AG04449 (cell line): ENCODE data around the gene VWF.

ENCODE experiments used
- CTCF ChIA-PET: fragments of 350-600 bp; formaldehyde crosslinking; extraction: SDS; loops from one replicate; lab custom pipeline; 2021; ENCODE audit warnings: antibody characterized with exemption; lab: Yijun Ruan, JAX
- POLR2A ChIA-PET: fragments of 400-600, 350-600 bp; formaldehyde crosslinking; extraction: SDS; loops from one replicate; lab custom pipeline; 2020; ENCODE audit warnings: antibody characterized with exemption, inconsistent platforms; lab: Yijun Ruan, JAX
- DNase-seq: peaks from one replicate; pipeline ENCODE4 v3.0.0-alpha.2; 2010; ENCODE audit warnings: low read depth, low spot score
- H3K4me3 ChIP-seq: 2 replicates; pipeline ENCODE4 v1.5.1; 2011; ENCODE audit warnings: low read depth, mild to moderate bottlenecking, control low read depth, low read length
- CTCF ChIP-seq: IDR thresholded peaks from one replicate; pipeline ENCODE4 v1.5.1; 2011; ENCODE audit warnings: mild to moderate bottlenecking, moderate library complexity, low read length, control low read depth, inconsistent platforms; ENCODE audit not compliant: insufficient read depth; ENCODE audit errors: missing control alignments

VWF gene

GRCh38 chr12:6036509-6036908 is 88.0 kb downstream of the VWF start:
- ChIA-PET CTCF (interaction anchor here (1.7 to 16.9 kb wide), 5 partner anchors 44 to 1181 kb away, joined by 4 to 616 read pairs (median 44); partner anchors contain the start of gene NTF3), POLR2A (no interaction called here)
- TF ChIP-seq CTCF = no peak
- H3K4me3 ChIP-seq = no peak overlapping the region
- DNase-seq = no peak

- DNase-seq = no peak
- POLR2A ChIA-PET = no interaction called here
- CTCF ChIA-PET = interaction anchor here (0.8 to 16.9 kb wide), 4 partner anchors 30 to 289 kb away, joined by 3 to 616 read pairs (median 33); no protein-coding TSS in a partner anchor
- TF ChIP-seq CTCF = no peak
- H3K4me3 ChIP-seq = no peak overlapping the region
Observed at GRCh38 chr12:6034596-6034995, 89.9 kb downstream of the VWF start.

GRCh38 chr12:6033546-6033945 is 90.9 kb downstream of the VWF start:
- H3K4me3 ChIP-seq = no peak overlapping the region
- POLR2A ChIA-PET = no interaction called here
- CTCF ChIA-PET = interaction anchor here (1.1 to 16.9 kb wide), 4 partner anchors 41 to 604 kb away, joined by 3 to 616 read pairs (median 33); no protein-coding TSS in a partner anchor
- TF ChIP-seq CTCF = no peak
- no peak for DNase-seq

GRCh38 chr12:6032726-6033125 is 91.7 kb downstream of the VWF start:
- ChIA-PET CTCF (interaction anchor here (1.1 to 16.9 kb wide), 3 partner anchors 40 to 604 kb away, joined by 3 to 616 read pairs (median 63); no protein-coding TSS in a partner anchor), POLR2A (no interaction called here)
- no peak overlapping the region for H3K4me3 ChIP-seq
- no peak for DNase-seq
- TF ChIP-seq CTCF = no peak

GRCh38 chr12:6031001-6031400 is 93.5 kb downstream of the VWF start:
- DNase-seq = no peak
- CTCF ChIA-PET = interaction anchor here (1.0 to 4.6 kb wide), 3 partner anchors 8 to 42 kb away, joined by 3 to 31 read pairs (median 15); no protein-coding TSS in a partner anchor
- no peak overlapping the region for H3K4me3 ChIP-seq
- no peak for TF ChIP-seq CTCF
- POLR2A ChIA-PET = no interaction called here

GRCh38 chr12:6030081-6030480 is 94.4 kb downstream of the VWF start:
- TF ChIP-seq CTCF = no peak
- CTCF ChIA-PET = interaction anchor here (3.1 to 4.6 kb wide), 2 partner anchors 8 to 41 kb away, joined by 15 to 31 read pairs; no protein-coding TSS in a partner anchor
- H3K4me3 ChIP-seq = no peak overlapping the region
- DNase-seq = no peak
- POLR2A ChIA-PET = no interaction called here
